COLO668 (cell line): ENCODE measurements around the gene ULK2.
A peak's percentile ranks its signal among the peaks of the same experiment; 100 is the strongest.

Source experiments
- DNase-seq: peaks from one replicate; lab custom pipeline; 2025; ENCODE audit not compliant: unreplicated experiment; lab: John Stamatoyannopoulos, UW

ULK2 gene

DNA sequence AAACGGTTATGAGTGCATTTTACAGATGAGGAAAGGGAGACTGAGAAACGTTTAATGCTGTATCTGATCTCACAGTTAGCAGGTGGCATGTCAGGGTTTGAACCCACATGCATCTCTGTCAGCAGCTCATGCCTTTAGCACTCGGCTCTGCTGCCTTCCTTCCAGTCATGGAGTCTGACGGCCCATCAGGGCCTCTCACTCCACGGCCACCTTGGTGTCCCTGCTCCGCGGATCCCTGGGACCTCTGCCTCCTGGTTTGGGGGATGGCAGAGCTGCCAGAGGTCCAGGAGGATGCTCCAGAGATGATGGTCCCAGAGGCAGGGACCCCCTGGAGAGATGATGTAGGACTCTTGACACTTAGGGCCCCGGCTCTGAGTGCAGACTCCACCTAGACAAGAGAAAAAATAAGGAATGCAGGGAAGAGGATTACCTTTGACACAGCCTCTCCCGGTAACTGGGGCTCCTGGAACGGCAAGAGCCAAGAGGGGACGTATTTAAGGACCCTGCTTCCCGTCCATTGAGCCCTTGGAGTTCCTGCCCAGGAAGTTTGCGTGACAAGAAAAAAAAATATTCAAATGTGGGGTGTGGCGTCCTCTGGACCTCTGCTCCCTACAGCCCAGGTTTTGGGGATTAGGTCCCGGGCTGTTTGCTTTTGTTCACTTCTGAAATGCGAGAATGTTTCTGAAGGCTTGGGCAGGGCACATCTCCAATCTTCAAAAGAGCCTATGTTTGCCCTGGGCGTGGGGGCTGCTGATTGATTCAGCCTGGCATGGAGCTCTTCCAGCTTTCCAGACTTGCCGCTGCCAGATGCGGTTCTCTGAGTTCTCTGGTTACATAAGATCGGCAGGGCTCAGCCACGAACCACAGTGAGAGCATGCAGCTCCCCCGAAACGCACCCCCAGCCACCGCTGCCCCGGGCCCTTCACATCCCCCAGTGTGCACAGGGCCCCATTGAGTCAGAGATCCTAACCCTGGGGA lies 119.6 kb downstream of the ULK2 start, which contains the start of gene ALDH3A1:
Gene ALDH3A1 (minus strand): TSS at position 470 of the 978 bp plus-strand sequence. CDS start 3,169 bp downstream, outside the sequence.
- no peak for DNase-seq

DNA sequence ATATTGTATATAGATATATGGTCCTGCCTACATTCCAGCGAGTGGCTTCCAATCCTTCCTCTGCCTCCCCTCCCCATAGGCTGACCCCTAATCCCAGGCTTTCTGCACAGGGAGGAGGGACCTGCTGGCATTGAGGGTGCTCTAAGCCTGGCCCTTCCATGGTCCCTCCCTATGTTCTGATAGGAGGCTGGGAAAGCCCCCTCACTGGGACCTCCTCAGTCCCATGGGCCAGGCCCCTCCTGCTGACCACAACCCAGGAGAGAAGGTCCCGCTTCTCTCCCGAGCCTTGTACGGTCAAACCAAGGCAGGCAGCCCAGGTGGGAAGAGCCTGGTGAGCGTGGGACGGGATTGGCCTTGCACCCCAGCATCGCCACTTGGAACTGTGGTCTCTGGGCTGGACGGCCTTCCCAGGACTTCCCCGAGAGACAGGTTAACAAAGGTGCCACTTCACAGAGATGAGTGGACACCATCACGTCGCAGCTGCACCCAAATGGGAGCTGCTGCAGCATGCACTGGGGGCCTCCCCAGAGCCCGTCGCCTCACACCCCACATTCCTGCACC lies 120.5 kb downstream of the ULK2 start:
- no peak for DNase-seq

DNA sequence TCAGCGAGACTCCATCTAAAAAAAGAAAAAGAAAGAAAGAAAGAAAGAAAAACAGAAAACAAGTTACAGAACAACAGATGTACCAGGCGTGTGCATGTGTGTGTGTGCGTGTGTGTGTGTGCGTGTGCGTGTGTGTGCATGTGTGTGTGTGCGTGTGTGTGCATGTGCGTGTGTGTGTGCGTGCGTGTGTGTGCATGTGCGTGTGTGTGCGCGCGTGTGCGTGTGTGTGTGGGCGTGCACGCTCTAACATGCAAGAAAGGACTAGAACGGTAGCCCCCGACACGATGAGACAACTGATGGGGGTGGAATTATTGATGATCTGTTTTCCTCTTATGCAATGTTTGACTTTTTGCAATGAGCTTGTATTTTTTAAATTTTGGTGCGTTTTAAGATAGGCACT lies 121.2 kb downstream of the ULK2 start:
- no peak for DNase-seq

DNA sequence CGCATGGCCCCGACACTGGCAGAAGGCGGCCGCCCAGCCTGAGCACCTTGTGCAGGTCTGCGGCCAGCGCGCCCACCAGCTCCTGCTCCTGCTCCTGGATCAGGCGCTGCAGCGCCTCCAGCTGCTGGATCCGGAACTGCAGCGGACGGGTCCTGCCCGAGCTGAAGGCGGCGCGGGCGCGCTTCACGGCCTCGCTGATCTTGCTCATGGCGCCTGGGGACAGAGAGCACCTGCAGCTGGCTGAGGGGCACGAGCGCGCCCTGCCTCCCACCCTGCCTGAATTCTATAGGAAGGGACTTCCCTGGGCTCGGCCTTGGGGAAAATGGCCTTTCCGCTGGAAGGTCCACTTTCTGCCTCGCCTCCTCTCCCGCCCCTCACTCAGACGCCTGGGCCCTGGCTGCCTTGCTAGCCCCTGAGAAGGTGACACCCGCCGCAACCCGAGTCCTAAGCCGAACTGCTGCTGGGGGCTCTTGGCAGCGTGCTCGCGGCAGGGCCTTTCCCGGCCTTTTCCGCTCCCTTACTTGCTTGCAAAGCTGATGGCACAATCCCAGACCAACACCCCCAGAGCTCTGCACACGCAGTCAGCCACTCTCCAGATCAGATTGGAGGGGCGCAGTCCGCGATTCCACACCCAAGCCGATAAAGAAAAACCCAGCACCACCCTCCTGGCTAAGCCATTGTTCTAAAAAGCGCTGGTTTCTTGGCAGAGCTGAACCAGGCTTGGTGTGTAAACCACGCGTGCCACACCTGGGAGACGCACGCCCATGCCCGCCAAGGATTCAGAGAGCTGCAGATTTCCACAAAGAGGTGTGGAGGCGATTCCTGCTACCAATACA lies 122.6 kb downstream of the ULK2 start:
- peak; percentile 83 for DNase-seq

DNA sequence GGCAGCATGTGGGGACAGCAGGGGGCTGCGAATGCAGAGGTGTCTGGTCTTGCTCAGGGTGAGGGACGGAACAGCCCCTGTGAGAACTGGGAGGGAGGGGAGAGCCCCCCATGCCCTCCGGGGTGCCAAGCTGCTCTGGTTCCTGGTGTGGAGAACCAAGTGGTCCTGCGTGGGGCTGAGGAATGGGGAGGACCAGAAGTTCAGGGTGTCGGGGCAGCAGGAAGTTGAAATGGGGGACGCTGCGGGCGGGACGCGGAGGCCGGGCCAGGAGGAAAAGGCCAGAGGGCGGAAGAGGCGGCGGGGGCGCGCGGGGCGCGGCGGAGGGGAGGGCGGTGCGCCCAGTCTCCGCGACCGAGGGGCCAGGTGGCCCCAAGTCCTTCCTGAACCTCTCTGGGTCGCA lies 123.2 kb downstream of the ULK2 start:
- DNase-seq, result no peak

DNA sequence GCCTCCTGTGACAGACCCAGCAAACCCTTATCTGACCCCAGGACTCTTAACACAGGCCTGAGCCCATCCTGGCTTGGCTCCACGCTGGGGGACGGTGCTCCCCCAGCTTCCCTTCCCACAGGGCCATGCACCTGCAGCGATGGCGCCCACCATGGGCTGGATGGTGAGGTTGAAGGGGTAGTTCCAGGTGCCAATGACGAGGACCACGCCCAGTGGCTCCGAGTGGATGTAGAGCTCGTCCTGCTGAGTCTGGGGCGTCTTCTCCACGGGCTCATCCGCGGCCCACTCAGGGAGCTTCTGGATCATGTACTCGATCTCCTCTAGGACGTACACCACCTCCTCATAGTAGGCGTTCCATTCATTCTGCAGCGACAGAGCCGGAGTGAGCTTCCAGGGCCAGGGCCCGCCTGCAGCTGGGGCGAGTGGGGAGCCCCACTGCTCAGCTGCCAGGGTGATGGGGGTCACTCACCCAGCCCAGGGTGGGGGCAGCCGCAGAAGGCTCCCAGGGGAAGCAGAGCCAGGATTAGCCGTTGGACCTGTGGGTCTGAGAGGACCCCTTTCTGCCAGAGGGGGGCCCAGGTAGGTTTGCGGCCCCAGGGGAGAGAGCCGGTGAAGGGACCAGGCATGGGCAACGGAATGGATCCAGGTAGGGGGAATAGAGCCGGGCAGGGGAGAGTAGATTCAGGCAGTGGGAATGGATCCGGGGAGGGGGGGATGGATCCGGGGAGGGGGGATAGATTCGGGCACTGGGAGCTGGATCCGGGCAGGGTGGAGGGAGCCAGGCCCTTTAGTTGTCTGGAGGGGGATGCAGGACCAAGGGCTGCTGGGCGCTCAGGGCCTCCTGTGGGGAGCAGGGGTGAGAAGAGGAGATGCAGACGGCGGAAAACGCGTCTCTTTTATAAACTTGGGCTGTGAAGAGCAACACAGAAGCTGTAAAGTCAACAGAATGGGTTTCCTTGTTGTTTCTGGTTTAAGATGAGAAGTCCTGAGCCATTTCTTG lies 124.3 kb downstream of the ULK2 start:
- DNase-seq, result no peak

DNA sequence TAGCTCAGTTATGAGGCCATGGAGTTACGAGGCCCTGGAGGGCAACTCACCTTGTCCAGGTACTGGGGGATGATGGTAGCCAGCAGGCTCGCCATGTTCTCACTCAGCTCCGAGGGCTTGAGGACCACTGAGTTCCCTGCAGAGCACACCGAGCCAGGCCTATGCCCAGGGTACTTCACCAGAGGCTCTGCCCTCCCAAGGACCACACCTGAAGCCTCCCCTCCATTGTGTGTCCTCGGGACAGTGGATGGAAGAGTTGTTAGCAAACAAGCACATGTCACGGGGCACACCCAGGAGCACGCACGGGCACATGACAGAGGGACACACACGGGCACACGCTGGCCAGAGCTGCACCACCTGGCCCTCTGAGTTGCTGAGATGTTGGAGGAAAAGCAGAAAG lies 125.2 kb downstream of the ULK2 start:
- DNase-seq, result no peak

DNA sequence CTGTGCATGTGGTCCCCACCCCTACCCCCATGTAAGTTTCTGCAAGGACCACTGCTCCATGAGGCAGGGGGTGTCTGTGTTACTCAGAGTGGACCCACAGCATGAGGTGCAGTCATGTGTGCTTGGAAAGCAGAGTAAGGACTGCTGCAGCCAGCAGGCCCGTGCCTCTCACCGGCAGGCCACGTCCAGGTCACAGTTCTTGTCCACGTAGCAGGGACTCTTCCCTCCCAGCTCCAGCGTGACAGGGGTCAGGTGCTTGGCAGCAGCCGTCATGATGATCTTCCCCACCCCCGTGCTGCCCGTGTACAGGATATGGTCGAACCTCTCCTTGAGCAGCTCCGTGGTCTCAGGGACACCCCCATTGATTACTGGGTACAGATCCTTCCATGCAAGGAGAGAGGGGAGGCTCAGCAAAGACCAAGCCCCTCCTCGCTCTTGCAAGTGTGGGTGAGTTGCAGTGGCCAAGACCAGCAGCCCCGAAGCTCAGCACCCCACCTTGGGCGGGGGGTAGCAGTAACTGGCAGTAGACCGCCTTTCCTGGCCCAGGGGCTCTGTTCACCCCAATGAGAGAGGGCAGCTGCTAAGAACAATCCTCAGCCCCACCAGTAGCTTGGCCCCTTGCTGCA lies 125.8 kb downstream of the ULK2 start:
- DNase-seq, result no peak

DNA sequence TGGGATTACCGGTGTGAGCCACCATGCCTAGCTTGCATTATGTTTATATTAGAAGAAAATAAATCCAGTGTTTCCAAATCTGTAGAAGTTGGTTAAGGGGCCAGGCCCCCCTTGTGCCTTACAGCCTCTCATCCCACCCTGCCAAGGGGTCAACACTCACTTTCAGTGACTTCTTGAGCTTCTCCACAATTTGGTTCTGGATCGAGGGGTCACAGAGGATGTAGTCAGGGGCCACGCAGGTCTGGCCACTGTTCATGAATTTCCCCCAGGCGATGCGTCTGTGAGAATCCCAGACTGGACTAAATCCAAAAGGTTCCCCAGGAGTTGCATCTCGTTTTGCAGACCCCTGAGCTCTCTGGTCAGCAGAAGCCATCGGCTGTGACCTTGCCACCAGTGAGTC lies 126.8 kb downstream of the ULK2 start:
- DNase-seq, result no peak

DNA sequence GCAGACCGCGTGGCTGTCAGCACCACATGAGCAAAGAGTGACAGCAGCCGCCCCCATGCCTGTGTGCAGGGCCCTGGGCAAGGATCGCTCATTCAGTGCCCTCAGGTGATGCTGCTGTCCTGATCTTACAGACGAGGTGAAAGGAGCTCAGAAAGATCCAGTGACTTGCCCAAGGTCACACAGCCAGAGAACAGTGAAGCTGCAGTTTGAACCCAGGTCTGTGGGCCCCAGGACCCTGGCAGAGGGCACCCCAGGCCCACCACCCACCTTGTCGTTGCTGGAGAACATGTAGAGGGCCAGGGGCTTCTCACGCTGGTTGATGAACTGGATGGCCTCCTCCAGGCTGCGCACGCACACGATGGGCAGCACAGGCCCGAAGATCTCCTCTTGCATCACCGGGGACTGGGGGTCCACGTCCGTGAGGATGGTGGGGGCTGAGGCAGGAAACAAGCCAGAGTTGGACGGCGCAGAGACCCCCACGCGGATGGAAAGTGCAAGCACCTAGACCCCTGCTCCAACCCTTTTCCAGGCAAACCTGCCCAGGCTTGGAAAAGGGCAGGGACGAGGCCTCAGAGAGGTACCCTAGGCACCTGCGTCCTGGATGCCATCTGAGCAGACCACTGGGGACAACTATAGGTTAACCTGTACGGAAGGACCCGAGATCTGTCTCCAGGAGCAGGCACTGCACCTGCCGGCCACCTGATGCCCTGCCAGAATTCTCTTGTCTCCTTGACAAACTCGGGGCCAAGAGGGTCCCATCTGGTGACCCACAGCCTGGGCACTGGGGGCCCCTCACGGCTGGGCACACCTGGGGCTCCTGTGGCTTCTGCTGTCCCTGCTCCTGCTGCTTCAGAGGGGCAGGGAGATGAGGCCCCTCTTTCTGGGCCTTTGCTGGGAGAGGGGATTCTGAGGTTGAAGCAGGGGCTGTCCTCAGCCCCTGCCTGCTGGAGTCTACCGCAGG lies 128.2 kb downstream of the ULK2 start:
- DNase-seq, result no peak

DNA sequence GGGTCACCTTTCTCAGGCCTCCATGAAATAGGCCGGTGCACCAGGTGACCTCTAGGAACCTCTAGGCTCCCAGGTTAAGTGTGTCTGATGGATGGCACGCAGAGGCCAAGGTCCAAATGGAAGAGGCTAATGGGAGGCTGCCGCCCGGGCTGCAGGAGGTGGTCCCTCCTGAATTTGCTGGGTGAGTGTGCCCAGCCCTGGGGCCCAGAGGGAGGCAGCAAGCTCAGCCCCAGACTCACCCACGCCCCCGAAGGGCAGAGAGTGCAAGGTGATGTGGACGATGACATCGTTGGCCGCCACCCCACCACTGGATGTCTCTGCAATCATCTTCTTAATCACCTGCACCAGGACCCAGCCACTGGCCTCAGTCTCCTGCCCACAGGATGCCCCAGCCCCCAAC lies 129.0 kb downstream of the ULK2 start:
- DNase-seq, result no peak

DNA sequence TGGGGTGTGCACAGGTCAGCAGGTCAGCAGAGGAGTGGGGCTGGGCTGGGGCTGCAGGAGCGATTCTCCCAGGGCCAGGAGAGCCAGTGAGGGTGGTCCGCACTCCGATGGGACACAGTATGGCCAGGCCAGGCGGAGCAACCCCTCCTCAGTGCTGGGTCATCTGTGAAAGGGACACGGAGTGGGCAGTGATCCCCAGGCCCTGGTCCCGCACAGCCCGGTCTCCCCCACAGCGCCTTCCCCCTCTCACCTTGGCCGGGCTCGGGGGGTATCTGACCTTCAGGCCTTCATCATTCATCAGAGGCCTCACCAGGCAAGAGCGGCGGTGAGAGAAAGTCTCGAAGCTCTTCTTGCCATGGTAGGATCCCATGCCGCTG lies 129.7 kb downstream of the ULK2 start:
- DNase-seq, result no peak

DNA sequence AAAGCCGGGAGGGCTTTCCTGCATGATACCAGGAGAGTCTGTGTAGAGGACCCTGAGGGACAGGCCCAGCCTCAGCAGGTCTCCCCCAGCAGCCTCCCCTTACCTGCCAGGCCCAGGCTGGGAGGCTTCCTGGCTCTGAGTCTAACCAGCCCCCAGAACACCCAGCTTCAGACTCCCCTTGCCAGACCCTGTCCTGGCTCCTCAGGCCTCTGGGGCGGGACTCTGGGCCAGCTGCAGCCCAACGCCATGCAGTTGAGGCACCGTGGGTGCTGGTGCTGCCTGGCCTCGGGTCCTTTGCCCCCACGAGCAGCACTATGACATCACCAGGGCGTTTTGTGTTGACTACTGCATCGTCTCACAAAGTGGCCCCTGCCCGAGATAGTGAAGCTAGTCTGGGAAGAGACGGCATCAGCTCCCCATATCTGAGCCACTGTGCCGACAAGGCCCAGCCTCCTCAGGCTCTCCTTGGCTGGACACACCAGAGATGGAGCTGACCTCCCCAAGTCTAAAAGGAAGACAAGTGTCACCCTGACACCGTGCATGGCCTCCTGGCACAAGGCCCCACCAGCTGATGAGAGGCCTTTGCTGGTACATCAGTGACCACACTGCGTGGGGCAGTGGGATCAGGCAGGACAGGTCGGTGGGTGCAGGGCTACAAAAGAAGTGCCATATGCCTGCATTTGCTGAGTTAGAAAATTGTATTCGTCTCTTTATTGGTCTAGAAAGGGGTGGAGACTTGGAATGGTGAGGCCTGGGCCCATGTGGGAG lies 130.2 kb downstream of the ULK2 start:
- DNase-seq, result no peak

DNA sequence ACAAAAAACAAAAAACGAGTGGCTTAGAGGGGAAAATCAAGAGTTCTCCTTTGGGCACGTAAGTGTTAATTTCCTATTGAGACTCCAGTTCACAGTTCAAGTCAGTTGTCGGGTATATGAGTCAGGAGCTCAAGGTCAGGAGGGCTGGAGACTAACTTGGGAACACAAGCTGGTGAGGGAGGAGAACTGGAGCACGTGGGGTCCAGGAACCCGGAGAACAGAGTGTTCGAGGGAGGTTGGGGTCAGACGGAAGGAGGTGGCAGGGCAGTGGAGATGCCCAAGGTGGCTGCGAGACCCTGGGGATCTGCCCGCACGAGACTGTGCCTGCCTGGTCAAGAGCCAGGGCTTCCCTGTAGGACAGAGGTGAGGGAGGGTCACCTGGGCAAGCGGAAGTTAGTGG lies 131.7 kb downstream of the ULK2 start:
- DNase-seq, result no peak

DNA sequence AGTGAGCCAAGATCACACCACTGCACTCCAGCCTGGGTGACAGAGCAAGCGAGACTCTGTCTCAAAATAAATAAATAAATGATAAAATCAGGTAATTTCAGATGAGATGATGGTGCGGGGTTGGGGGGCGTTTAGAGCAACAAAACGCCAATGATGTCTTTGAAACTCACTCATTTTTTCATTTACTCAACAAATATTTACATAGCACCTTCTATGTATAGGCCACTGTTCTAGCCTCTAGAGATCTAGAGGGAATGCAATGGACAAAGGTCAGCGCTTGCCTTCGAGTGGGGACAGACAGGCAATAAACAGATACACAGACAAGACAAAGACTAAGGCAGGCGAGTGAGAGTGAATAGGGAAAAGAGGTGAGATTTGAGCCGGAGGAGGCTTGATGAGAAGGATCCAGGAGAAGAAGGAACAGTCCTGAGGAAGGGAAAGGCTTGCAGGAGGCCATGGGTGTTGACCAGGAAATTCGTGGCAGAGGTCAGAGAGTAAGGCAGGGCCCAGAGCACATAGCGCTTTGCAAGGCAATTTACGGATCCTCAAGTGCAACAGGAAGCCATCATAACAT lies 133.7 kb downstream of the ULK2 start:
- peak; percentile 20 for DNase-seq

DNA sequence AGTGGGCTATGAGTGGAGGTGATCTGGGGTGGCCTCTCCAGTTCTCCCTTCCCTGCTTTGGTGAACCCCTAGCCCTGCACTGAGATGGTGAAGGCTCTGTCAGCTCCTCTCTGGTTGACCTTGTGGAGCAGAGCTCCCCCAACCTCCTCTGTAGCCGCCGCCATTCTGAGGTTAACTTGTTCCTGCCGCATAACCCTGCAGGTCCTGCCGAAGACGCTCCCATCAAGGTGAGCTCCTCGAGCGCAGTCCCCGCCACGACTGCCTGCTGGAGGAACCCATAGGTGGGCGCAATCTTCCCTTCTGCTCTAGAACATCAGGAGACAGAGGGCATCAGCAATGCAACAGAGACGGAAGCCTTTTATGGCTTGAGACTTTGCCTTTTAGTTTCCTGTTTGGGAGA lies 136.1 kb downstream of the ULK2 start:
- no peak for DNase-seq

DNA sequence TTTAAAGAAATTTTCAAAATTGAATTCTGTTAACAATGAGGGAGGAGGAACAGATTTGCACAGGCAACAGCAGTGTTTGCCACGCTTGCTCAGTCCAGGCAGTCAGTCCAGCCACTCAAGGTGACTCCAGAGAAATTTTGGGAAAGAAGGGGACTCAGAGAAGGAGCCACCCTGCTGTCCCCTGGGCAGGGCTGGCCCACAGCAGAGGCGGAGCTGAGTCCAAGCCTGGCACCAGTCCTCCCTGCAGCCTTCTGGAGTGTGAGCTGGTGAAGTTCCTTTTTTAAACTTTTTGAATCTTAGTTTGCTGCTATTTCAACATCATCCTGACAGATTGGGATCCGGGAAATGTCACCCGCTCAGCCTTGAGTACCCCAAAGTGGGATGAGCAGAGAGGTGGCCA lies 136.9 kb downstream of the ULK2 start:
- no peak for DNase-seq

DNA sequence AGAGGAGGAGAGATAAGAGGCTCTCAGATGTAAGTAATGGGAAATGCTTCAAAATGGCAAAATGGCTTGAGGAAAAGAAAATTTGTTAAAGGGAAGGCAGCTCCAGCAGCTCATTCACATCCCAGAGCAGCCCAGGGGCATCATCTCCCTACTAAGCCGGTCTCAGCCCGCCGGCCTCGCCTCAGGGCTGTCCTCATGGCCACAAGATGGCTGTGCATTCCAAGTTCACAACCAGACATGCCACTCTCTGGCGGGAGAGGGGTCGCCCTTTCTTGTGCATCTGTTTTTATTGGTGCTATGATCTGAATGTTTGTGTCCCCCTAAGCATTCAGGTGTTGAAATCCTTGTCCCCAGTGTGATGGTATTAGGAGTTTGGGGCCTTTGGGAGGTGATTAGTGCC lies 137.8 kb downstream of the ULK2 start:
- no peak for DNase-seq
